Suprapubic skin (tissue), 4 donors: ENCODE results near the gene QKI. TPM values are rescaled to one million over a fixed set of nuclear protein-coding genes. Genes with fewer than 3 reads are reported as not detected.

Source experiments
- DNase-seq, 2 donors: peaks; one replicate each; pipeline ENCODE4 v3.0.0-alpha.2; 2019; ENCODE audit warnings: low spot score in 2 of 2
- H3K27ac ChIP-seq: fragments of 200-600 bp; sonication (generic); one replicate; pipeline ENCODE4 v1.5.1; 2019
- H3K27me3 ChIP-seq: fragments of 200-600 bp; sonication (generic); one replicate; pipeline ENCODE4 v1.5.1; 2019
- H3K36me3 ChIP-seq: fragments of 200-600 bp; sonication (generic); one replicate; pipeline ENCODE4 v1.5.1; 2019
- H3K4me1 ChIP-seq: fragments of 200-600 bp; sonication (generic); one replicate; pipeline ENCODE4 v1.5.1; 2019
- H3K4me3 ChIP-seq: fragments of 200-600 bp; sonication (generic); one replicate; pipeline ENCODE4 v1.5.1; 2019; ENCODE audit warnings: mild to moderate bottlenecking
- H3K9me3 ChIP-seq: fragments of 200-600 bp; sonication (generic); one replicate; pipeline ENCODE4 v1.5.1; 2019
- CTCF ChIP-seq, 2 donors: fragments of 200-600 bp in 1 of 2; fragments of 450-650 bp in 1 of 2; sonication (generic) in 1 of 2; IDR thresholded peaks; one replicate each; pipeline ENCODE4 v1.5.1; 2016 to 2019; ENCODE audit warnings: antibody characterized with exemption in 2 of 2, mild to moderate bottlenecking in 1 of 2, moderate library complexity in 1 of 2
- EP300 ChIP-seq: sonication (generic); formaldehyde crosslinking; IDR thresholded peaks from one replicate; pipeline ENCODE4 v1.6.1; 2017; ENCODE audit warnings: antibody characterized with exemption
- POLR2A ChIP-seq, 2 donors: fragments of 450-650 bp; IDR thresholded peaks; one replicate each; pipeline ENCODE4 v1.6.1; 2017; ENCODE audit warnings: antibody characterized with exemption in 2 of 2, mild to moderate bottlenecking in 2 of 2, moderate library complexity in 2 of 2
- POLR2AphosphoS5 ChIP-seq, 3 donors: sonication (generic); formaldehyde crosslinking; IDR thresholded peaks; one replicate each; pipeline ENCODE4 v1.6.1; 2017; ENCODE audit warnings: antibody characterized with exemption in 3 of 3
- WGBS: methylation state at CpG from one replicate; pipeline ENCODE4 v1.1.5; 2018; 5-methylcytosine and 5-hydroxymethylcytosine counted together
- total RNA-seq, 4 donors: library from RNA; depleted of rRNA; stranded (reverse); fragments of >200 nt; gene quantifications; one replicate each; pipeline ENCODE4 v1.1.0, GENCODE V29; 2016

Gene QKI
- total RNA-seq, 4 donors from 2014 or later, result 149 to 187 (median 165) TPM

- no peaks in the 10 kb centered on the region for H3K9me3 ChIP-seq
- WGBS, result 79% methylated on average over 4 of the region's 4 CpGs
- DNase-seq, result no peak
- no peaks in the 10 kb centered on the region for H3K27me3 ChIP-seq
- H3K4me1 ChIP-seq, result peaks cover 41% of the 10 kb centered on the region
- no peaks in the 10 kb centered on the region for H3K36me3 ChIP-seq
- H3K27ac ChIP-seq, result no peak overlapping the region
- H3K4me3 ChIP-seq, result no peak overlapping the region
- no peak for TF ChIP-seq EP300
- TF ChIP-seq CTCF (IDR thresholded peaks at IDR 0.05), result no peak
- no peak for TF ChIP-seq POLR2AphosphoS5 (IDR thresholded peaks at IDR 0.05)
- no peak for TF ChIP-seq POLR2A (IDR thresholded peaks at IDR 0.05)
Observed at GRCh38 chr6:163491737-163492300, 77.3 kb downstream of the QKI start.

GRCh38 chr6:163494279-163494727, 79.8 kb downstream of the QKI start:
- no peaks in the 10 kb centered on the region for H3K27me3 ChIP-seq
- H3K27ac ChIP-seq, result no peak overlapping the region
- H3K4me3 ChIP-seq, result no peak overlapping the region
- H3K36me3 ChIP-seq, result no peaks in the 10 kb centered on the region
- WGBS, result 85% methylated on average over 6 of the region's 6 CpGs
- TF ChIP-seq POLR2A (IDR thresholded peaks at IDR 0.05) (no peak), CTCF (IDR thresholded peaks at IDR 0.05) (no peak), POLR2AphosphoS5 (IDR thresholded peaks at IDR 0.05) (no peak)
- H3K4me1 ChIP-seq, result peaks cover 25% of the 10 kb centered on the region
- DNase-seq, result no peak
- no peaks in the 10 kb centered on the region for H3K9me3 ChIP-seq

GRCh38 chr6:163496205-163496604, 81.7 kb downstream of the QKI start:
- Histone ChIP-seq H3K4me1 (peaks cover 13% of the 10 kb centered on the region), H3K4me3 (no peak overlapping the region), H3K9me3 (no peaks in the 10 kb centered on the region), H3K27me3 (no peaks in the 10 kb centered on the region), H3K27ac (no peak overlapping the region), H3K36me3 (no peaks in the 10 kb centered on the region)
- TF ChIP-seq EP300, result no peak
- TF ChIP-seq POLR2A (IDR thresholded peaks at IDR 0.05), result no peak
- no peak for TF ChIP-seq POLR2AphosphoS5 (IDR thresholded peaks at IDR 0.05)
- no peak for TF ChIP-seq CTCF (IDR thresholded peaks at IDR 0.05)
- 89% methylated on average over 1 of the region's 1 CpG for WGBS
- no peak for DNase-seq

GRCh38 chr6:163500105-163500504, 85.6 kb downstream of the QKI start:
- Histone ChIP-seq H3K4me1 (peaks cover 13% of the 10 kb centered on the region), H3K4me3 (no peak overlapping the region), H3K9me3 (no peaks in the 10 kb centered on the region), H3K36me3 (no peaks in the 10 kb centered on the region), H3K27me3 (no peaks in the 10 kb centered on the region), H3K27ac (no peak overlapping the region)
- TF ChIP-seq EP300, result no peak
- no peak for TF ChIP-seq POLR2A (IDR thresholded peaks at IDR 0.05)
- TF ChIP-seq POLR2AphosphoS5 (IDR thresholded peaks at IDR 0.05), result no peak
- TF ChIP-seq CTCF (IDR thresholded peaks at IDR 0.05), result no peak
- 66% methylated on average over 2 of the region's 2 CpGs for WGBS
- DNase-seq, result no peak

- Histone ChIP-seq H3K27me3 (no peaks in the 10 kb centered on the region), H3K36me3 (no peaks in the 10 kb centered on the region), H3K27ac (no peak overlapping the region), H3K4me1 (peaks cover 13% of the 10 kb centered on the region), H3K9me3 (no peaks in the 10 kb centered on the region), H3K4me3 (no peak overlapping the region)
- DNase-seq, result no peak
- 38% methylated on average over 2 of the region's 2 CpGs for WGBS
- TF ChIP-seq CTCF (IDR thresholded peaks at IDR 0.05) (no peak), POLR2AphosphoS5 (IDR thresholded peaks at IDR 0.05) (no peak)
Observed at GRCh38 chr6:163501026-163501425, 86.5 kb downstream of the QKI start.
